Muscle layer of duodenum (tissue), 2 donors: ENCODE data around the gene CORO1C.

Experiments used
- H3K27ac ChIP-seq: one replicate; pipeline ENCODE4 v1.7.0; 2013; ENCODE audit warnings: mild to moderate bottlenecking, low read length
- H3K27me3 ChIP-seq: one replicate; pipeline ENCODE4 v1.7.0; 2013; ENCODE audit warnings: low read depth, mild to moderate bottlenecking, control low read depth, low read length
- H3K36me3 ChIP-seq, 2 donors: one replicate each; pipeline ENCODE4 v1.7.0; 2013; ENCODE audit warnings: low read length in 2 of 2, control low read depth in 1 of 2, mild to moderate bottlenecking in 1 of 2; ENCODE audit not compliant: insufficient read depth in 2 of 2, control insufficient read depth in 1 of 2
- H3K4me1 ChIP-seq, 2 donors: one replicate each; pipeline ENCODE4 v1.7.0; 2013; ENCODE audit warnings: low read length in 2 of 2, mild to moderate bottlenecking in 2 of 2, control low read depth in 1 of 2, moderate library complexity in 1 of 2; ENCODE audit not compliant: insufficient read depth in 2 of 2, control insufficient read depth in 1 of 2
- H3K4me3 ChIP-seq, 2 donors: one replicate each; pipeline ENCODE4 v1.7.0; 2013; ENCODE audit warnings: low read length in 2 of 2, low read depth in 1 of 2, mild to moderate bottlenecking in 1 of 2
- H3K9me3 ChIP-seq, 2 donors: one replicate each; pipeline ENCODE4 v1.7.0; 2013; ENCODE audit warnings: low read length in 2 of 2, control low read depth in 1 of 2, mild to moderate bottlenecking in 1 of 2; ENCODE audit not compliant: control insufficient read depth in 1 of 2
- donor health status: healthy.

Gene CORO1C

GRCh38 chr12:108722463-108722862 lies 8.9 kb downstream of the CORO1C start:
- Histone ChIP-seq H3K9me3 (no peaks in the 10 kb centered on the region), H3K36me3 (peaks cover under 1 to 4% of the 10 kb centered on the region in 2 donors), H3K27ac (peak overlapping the region; percentile 92), H3K4me3 (peak overlapping the region in 1 of 2 donors; percentile 1), H3K4me1 (peaks cover 24 to 64% of the 10 kb centered on the region in 2 donors), H3K27me3 (no peaks in the 10 kb centered on the region)

DNA sequence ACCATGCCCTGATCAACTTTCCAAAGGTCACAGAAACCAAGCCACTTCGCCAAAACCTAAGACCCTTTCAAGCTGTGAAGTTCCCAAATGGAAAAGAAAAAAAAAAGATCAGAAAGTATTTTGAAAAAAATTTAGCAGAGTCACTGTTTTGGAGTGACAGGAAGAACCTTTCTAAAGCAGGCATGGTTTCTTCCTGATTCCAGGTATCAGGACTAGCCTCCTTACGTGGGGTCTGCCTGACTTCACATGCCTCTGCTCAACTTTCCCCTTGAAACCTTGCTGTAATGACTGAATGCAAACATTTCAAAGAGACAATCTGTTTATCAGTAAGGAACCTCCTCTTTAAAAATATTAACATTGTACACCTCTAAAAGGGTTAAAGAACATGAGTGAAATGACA lies 9.5 kb downstream of the CORO1C start:
- no peak overlapping the region for H3K4me3 ChIP-seq
- no peaks in the 10 kb centered on the region for H3K27me3 ChIP-seq
- peak overlapping the region; percentile 92 for H3K27ac ChIP-seq
- peaks cover 7 to 11% of the 10 kb centered on the region in 2 donors for H3K36me3 ChIP-seq
- H3K9me3 ChIP-seq, result no peaks in the 10 kb centered on the region
- H3K4me1 ChIP-seq, result peaks cover 24 to 60% of the 10 kb centered on the region in 2 donors

- no peaks in the 10 kb centered on the region for H3K27me3 ChIP-seq
- H3K4me1 ChIP-seq, result peaks cover 24 to 56% of the 10 kb centered on the region in 2 donors
- H3K36me3 ChIP-seq, result peaks cover 9 to 11% of the 10 kb centered on the region in 2 donors
- no peak overlapping the region for H3K4me3 ChIP-seq
- H3K9me3 ChIP-seq, result no peaks in the 10 kb centered on the region
- H3K27ac ChIP-seq, result peak overlapping the region; percentile 92
Measured at GRCh38 chr12:108720757-108721514, 10.4 kb downstream of the CORO1C start.

DNA sequence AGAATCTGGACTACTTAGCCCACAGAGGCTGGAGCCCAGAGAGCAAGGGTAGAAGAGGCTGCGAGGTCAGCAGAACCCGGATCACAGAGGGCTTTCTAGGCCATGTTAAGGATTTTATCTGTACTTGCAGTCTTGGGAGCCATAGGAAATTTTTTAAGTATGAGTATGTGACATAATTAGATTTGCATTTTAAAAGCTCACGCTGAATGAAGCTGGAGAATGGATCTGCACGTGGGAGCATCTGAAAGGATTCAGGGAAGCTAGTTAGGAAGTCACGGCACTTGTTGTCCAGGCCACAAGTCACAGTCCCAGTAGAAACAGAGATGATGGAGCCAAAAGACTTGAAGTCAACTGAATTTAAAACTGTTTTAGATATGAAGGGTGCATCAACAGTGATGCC lies 14.1 kb downstream of the CORO1C start:
- Histone ChIP-seq H3K36me3 (peaks cover 7 to 9% of the 10 kb centered on the region in 2 donors), H3K4me1 (peaks cover 10 to 41% of the 10 kb centered on the region in 2 donors), H3K27ac (no peak overlapping the region), H3K9me3 (no peaks in the 10 kb centered on the region), H3K27me3 (no peaks in the 10 kb centered on the region), H3K4me3 (no peak overlapping the region)

- peaks cover 7 to 37% of the 10 kb centered on the region in 2 donors for H3K4me1 ChIP-seq
- no peaks in the 10 kb centered on the region for H3K27me3 ChIP-seq
- no peak overlapping the region for H3K4me3 ChIP-seq
- no peak overlapping the region for H3K27ac ChIP-seq
- peaks cover 7 to 9% of the 10 kb centered on the region in 2 donors for H3K36me3 ChIP-seq
- H3K9me3 ChIP-seq, result no peaks in the 10 kb centered on the region
Measured at GRCh38 chr12:108714866-108715265, 16.5 kb downstream of the CORO1C start.

DNA sequence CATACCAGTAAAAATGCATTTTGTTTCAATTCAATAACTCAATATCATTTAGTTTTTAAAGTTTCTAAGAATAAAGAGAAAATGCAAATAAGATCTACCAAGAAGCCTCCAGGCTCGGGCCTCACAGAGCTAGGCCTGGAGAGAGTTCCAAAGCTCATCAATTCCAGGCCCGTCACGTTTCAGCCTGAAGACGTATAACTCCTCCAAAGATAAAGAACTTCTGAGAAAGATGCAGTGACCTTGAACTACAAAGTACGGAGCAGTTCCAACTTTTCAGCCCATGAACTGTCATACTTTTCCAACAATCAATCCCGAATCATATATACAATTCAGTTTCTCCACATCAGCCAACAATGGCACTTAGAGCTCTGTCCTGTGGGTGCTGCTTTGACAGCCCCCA lies 17.8 kb downstream of the CORO1C start:
- Histone ChIP-seq H3K36me3 (peaks cover 7 to 9% of the 10 kb centered on the region in 2 donors), H3K9me3 (no peaks in the 10 kb centered on the region), H3K27ac (no peak overlapping the region), H3K27me3 (no peaks in the 10 kb centered on the region), H3K4me3 (no peak overlapping the region), H3K4me1 (peaks cover 12 to 42% of the 10 kb centered on the region in 2 donors)

GRCh38 chr12:108712925-108713203 lies 18.5 kb downstream of the CORO1C start:
- Histone ChIP-seq H3K27me3 (no peaks in the 10 kb centered on the region), H3K4me1 (peaks cover 12 to 39% of the 10 kb centered on the region in 2 donors), H3K36me3 (peaks cover 7 to 9% of the 10 kb centered on the region in 2 donors), H3K4me3 (no peak overlapping the region), H3K9me3 (no peaks in the 10 kb centered on the region), H3K27ac (peak overlapping the region; percentile 14)

GRCh38 chr12:108712165-108712924 lies 19.0 kb downstream of the CORO1C start:
- Histone ChIP-seq H3K27me3 (no peaks in the 10 kb centered on the region), H3K9me3 (no peaks in the 10 kb centered on the region), H3K36me3 (peaks cover 6 to 7% of the 10 kb centered on the region in 2 donors), H3K27ac (no peak overlapping the region), H3K4me3 (no peak overlapping the region), H3K4me1 (peaks cover 12 to 39% of the 10 kb centered on the region in 2 donors)

DNA sequence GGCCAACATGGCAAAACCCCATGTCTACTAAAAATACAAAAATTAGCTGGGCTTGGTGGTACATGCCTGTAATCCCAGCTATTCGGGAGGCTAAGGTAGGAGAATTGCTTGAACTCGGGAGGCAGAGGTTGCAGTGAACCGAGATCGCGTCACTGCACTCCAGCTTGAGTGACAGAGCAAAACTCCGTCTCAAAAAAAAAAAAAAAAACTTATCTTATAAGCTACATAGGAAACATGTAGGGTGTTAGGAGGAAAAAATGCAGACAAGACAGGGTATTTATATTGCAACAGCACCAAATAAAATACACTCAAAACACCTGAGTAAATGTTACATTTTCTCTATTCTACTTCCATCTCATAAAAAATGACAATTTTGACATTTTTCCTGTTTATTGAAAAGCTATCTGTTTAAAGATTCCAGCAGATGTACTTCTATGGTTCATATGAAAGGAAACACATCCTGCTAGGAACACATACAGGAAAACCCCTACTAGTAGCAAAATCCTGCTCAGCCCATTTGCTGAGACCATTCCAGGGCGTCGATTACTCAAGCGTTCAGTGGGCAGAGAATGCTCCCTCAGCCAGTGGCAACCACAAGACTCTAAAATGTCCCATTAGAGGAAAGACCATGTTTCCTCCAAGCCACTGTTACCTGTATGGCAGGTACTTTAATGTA lies 19.7 kb downstream of the CORO1C start:
- Histone ChIP-seq H3K27ac (no peak overlapping the region), H3K36me3 (peaks cover 0 to under 1% of the 10 kb centered on the region in 2 donors), H3K4me1 (peaks cover 12 to 39% of the 10 kb centered on the region in 2 donors), H3K27me3 (no peaks in the 10 kb centered on the region), H3K4me3 (no peak overlapping the region), H3K9me3 (no peaks in the 10 kb centered on the region)

DNA sequence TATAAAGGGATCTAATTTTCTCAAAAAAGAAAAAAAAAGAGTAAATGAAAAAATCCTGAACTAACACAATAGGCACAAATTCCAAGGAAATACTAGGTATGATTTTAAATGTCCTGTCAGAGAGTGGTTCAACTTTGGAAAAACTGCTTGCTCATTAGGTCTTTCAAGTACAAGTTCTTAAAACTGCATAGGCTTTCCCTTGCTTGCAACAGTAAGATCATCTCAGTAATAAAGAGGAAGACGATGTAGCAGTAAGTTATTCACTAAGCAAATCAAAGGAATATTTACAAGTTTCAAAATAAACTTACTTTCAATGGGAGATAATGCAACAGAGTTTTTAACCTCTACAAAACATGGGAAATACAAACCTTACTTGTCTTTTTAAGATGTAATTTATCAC lies 21.6 kb downstream of the CORO1C start:
- H3K4me3 ChIP-seq, result no peak overlapping the region
- no peaks in the 10 kb centered on the region for H3K27me3 ChIP-seq
- H3K36me3 ChIP-seq, result no peaks in the 10 kb centered on the region
- peaks cover 13 to 50% of the 10 kb centered on the region in 2 donors for H3K4me1 ChIP-seq
- no peaks in the 10 kb centered on the region for H3K9me3 ChIP-seq
- H3K27ac ChIP-seq, result peak overlapping the region; percentile 30

GRCh38 chr12:108704527-108704926 lies 26.8 kb downstream of the CORO1C start:
- H3K4me1 ChIP-seq, result peaks cover 21 to 58% of the 10 kb centered on the region in 2 donors
- peak overlapping the region; percentile 5 for H3K27ac ChIP-seq
- H3K4me3 ChIP-seq, result no peak overlapping the region
- no peaks in the 10 kb centered on the region for H3K9me3 ChIP-seq
- H3K27me3 ChIP-seq, result no peaks in the 10 kb centered on the region
- peaks cover under 1 to 7% of the 10 kb centered on the region in 2 donors for H3K36me3 ChIP-seq
